ENCODE data around the gene KCNJ15. TPM values are rescaled to one million over a fixed set of nuclear protein-coding genes. Genes with fewer than 3 reads are reported as not detected.

Gene KCNJ15
- total and polyA plus RNA-seq, 2 of the 4 experiments (the other 2 are of a cell fraction) = under 0.01 to 0.07 TPM

- H3K9me1 ChIP-seq (ENCODE audit: insufficient read depth, low read length) = peaks cover 9% of the 10 kb centered on the region
- no peak overlapping the region for H3K9ac ChIP-seq (ENCODE audit: low read depth, low read length)
- H3K36me3 ChIP-seq (ENCODE audit: control insufficient read depth, insufficient read depth, low read length) = no peaks in the 10 kb centered on the region
- H3K56ac ChIP-seq (ENCODE audit: extremely low read depth, insufficient read depth, low read length) = no peak overlapping the region
- ATAC-seq (ENCODE audit: low read depth) = no peak
- H3K18ac ChIP-seq (ENCODE audit: low read depth, low read length) = no peak overlapping the region
- peak overlapping the region; percentile 74 for H2AK5ac ChIP-seq (ENCODE audit: low read depth, low read length)
- no peak overlapping the region for H4K5ac ChIP-seq (ENCODE audit: low read depth, low read length)
- 0 out of 2 replicates have a peak overlapping the region, but pooled peaks have one; percentile 5 for H3K14ac ChIP-seq (replicated peaks; ENCODE audit: low read depth, low read length)
- intact Hi-C loops (cut with micrococcal nuclease) = loop anchor here (10.0 kb wide), 1 partner anchor 806 kb away; no protein-coding TSS in a partner anchor
- H3K27me3 ChIP-seq (ENCODE audit: control insufficient read depth, insufficient read depth, low read length) = no peaks in the 10 kb centered on the region
- no peak overlapping the region for H4K91ac ChIP-seq (ENCODE audit: insufficient read depth, low read depth, low read length)
- DNase-seq = no peak
- 0 out of 3 replicates have a peak overlapping the region, but pooled peaks have one; percentile 76 for H2BK15ac ChIP-seq (ENCODE audit: low read depth, low read length)
- WGBS, 2 experiments (ENCODE audit: extremely low coverage in 2 of 2, insufficient read length in 1 of 2) = 100% methylated on average over 3 of the region's 6 CpGs; no CpG with 5 or more reads in 1 of the 2 experiments
- no peak overlapping the region for H2AK9ac ChIP-seq (replicated peaks; ENCODE audit: low read depth, low read length, poor library complexity)
- peak overlapping the region; percentile 43; the same call in 1 of the 2 replicates for H3K4ac ChIP-seq (ENCODE audit: low read depth, low read length)
- dilution Hi-C loops (cut with HindIII; ENCODE audit: low sequenced_read_pairs, unreplicated experiment) = no loop called here
- in situ Hi-C loops (cut with MboI; ENCODE audit: low sequenced_read_pairs) = no loop called here
- CTCF ChIA-PET = no interaction called here
- peak overlapping the region; percentile 48 for H2BK120ac ChIP-seq (ENCODE audit: low read depth, low read length)
- H3K27ac ChIP-seq (ENCODE audit: insufficient read depth, low read length) = no peak overlapping the region
- H3K4me3 ChIP-seq (ENCODE audit: insufficient read depth, low read depth, low read length) = no peak overlapping the region
- H3K4me1 ChIP-seq (ENCODE audit: control insufficient read depth, insufficient read depth, low read length) = peaks cover 9% of the 10 kb centered on the region
- H3K4me2 ChIP-seq (ENCODE audit: low read depth, low read length) = no peak overlapping the region
- no peak overlapping the region; the same call in 1 of the 2 replicates for H3K23ac ChIP-seq (ENCODE audit: low read depth, low read length)
- POLR2A ChIA-PET (ENCODE audit: unreplicated experiment) = no interaction called here
- no peak overlapping the region for H2AFZ ChIP-seq (replicated peaks; ENCODE audit: low read length, poor library complexity)
- H3K79me1 ChIP-seq (ENCODE audit: low read depth in 1 of 2, low read length in 2 of 2) = no peaks in the 10 kb centered on the region
- peak overlapping the region; percentile 36 for H2BK20ac ChIP-seq (ENCODE audit: low read depth, low read length)
- no peaks in the 10 kb centered on the region for H3K9me3 ChIP-seq (ENCODE audit: control insufficient read depth, insufficient read depth, low read length)
- no peaks in the 10 kb centered on the region for H4K20me1 ChIP-seq (ENCODE audit: insufficient read depth, low read length)
- BruUV-seq (replicated peaks) = no TSS peak
- H4K8ac ChIP-seq (ENCODE audit: low read depth in 2 of 2, low read length in 2 of 2) = 0 out of 4 replicates have a peak overlapping the region, but pooled peaks of 1 of the 2 experiments have one; percentile 19
- H2BK5ac ChIP-seq (ENCODE audit: low read depth, low read length, poor library complexity, severe bottlenecking) = no peak overlapping the region
- TF ChIP-seq SMC3 (IDR thresholded peaks at IDR 0.05; ENCODE audit: low read depth, low read length) (no peak), NFE2L2 (IDR thresholded peaks at IDR 0.05; ENCODE audit: low read depth, low read length) (no peak), FOS (IDR thresholded peaks at IDR 0.05; ENCODE audit: low read depth, low read length) (no peak), MAFK (IDR thresholded peaks at IDR 0.05; ENCODE audit: low read depth, low read length) (no peak), CHD1 (IDR thresholded peaks at IDR 0.05; ENCODE audit: low read depth, low read length) (no peak), RCOR1 (IDR thresholded peaks at IDR 0.05; ENCODE audit: insufficient replicate concordance, low read length) (no peak), MXI1 (IDR thresholded peaks at IDR 0.05; ENCODE audit: borderline replicate concordance, low read depth, low read length) (no peak), BHLHE40 (IDR thresholded peaks at IDR 0.05; ENCODE audit: low read depth, low read length) (no peak), MAZ (IDR thresholded peaks at IDR 0.05; ENCODE audit: borderline replicate concordance, low read depth, low read length) (no peak), RAD21 (IDR thresholded peaks at IDR 0.05; ENCODE audit: low read length) (no peak), CEBPB (IDR thresholded peaks at IDR 0.05; ENCODE audit: low read depth, low read length) (no peak), RFX5 (IDR thresholded peaks at IDR 0.05; ENCODE audit: low read depth, low read length) (no peak), POLR2A (IDR thresholded peaks at IDR 0.05; ENCODE audit: low read depth, low read length) (no peak)
- TF ChIP-seq, protein P1, sequence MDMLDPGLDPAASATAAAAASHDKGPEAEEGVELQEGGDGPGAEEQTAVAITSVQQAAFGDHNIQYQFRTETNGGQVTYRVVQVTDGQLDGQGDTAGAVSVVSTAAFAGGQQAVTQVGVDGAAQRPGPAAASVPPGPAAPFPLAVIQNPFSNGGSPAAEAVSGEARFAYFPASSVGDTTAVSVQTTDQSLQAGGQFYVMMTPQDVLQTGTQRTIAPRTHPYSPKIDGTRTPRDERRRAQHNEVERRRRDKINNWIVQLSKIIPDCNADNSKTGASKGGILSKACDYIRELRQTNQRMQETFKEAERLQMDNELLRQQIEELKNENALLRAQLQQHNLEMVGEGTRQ (IDR thresholded peaks at IDR 0.05; ENCODE audit: low read depth, low read length) = no peak
- TF ChIP-seq, protein P2, sequence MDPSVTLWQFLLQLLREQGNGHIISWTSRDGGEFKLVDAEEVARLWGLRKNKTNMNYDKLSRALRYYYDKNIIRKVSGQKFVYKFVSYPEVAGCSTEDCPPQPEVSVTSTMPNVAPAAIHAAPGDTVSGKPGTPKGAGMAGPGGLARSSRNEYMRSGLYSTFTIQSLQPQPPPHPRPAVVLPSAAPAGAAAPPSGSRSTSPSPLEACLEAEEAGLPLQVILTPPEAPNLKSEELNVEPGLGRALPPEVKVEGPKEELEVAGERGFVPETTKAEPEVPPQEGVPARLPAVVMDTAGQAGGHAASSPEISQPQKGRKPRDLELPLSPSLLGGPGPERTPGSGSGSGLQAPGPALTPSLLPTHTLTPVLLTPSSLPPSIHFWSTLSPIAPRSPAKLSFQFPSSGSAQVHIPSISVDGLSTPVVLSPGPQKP (IDR thresholded peaks at IDR 0.05; ENCODE audit: borderline replicate concordance, low read depth, low read length) = no peak
- TF ChIP-seq, protein P3, sequence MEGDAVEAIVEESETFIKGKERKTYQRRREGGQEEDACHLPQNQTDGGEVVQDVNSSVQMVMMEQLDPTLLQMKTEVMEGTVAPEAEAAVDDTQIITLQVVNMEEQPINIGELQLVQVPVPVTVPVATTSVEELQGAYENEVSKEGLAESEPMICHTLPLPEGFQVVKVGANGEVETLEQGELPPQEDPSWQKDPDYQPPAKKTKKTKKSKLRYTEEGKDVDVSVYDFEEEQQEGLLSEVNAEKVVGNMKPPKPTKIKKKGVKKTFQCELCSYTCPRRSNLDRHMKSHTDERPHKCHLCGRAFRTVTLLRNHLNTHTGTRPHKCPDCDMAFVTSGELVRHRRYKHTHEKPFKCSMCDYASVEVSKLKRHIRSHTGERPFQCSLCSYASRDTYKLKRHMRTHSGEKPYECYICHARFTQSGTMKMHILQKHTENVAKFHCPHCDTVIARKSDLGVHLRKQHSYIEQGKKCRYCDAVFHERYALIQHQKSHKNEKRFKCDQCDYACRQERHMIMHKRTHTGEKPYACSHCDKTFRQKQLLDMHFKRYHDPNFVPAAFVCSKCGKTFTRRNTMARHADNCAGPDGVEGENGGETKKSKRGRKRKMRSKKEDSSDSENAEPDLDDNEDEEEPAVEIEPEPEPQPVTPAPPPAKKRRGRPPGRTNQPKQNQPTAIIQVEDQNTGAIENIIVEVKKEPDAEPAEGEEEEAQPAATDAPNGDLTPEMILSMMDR (conservative IDR thresholded peaks at IDR 0.05; ENCODE audit: low read depth, low read length) = no peak
Measured at GRCh38 chr21:38260426-38260825, 3.6 kb downstream of the KCNJ15 start.

All from IMR-90 (cell line).